Panc1 (cell line): ENCODE data around the gene APOL6. TPM values are rescaled to one million over a fixed set of nuclear protein-coding genes. Genes with fewer than 3 reads are reported as not detected.
A peak's percentile ranks its signal among the peaks of the same experiment; 100 is the strongest.

Experiments used
- ATAC-seq: fragments of 200-7000 bp; cut with Tn5 transposase; 2 replicates; pipeline ENCODE4 v1.9.1; 2020; ENCODE audit warnings: mild to moderate bottlenecking, moderate library complexity
- BruUV-seq: library from RNA; stranded (reverse); fragments of 400-500 nt; replicated peaks from 2 replicates; lab custom pipeline; 2021; lab: Mats Ljungman, UMichigan
- CTCF ChIA-PET: fragments of 300-600 bp; sonication (Branson Sonifier 250); formaldehyde crosslinking; loops from one replicate; lab custom pipeline; 2022; ENCODE audit warnings: antibody characterized with exemption; lab: Charles Lee
- POLR2A ChIA-PET: fragments of 300-600 bp; sonication (Branson Sonifier 250); formaldehyde crosslinking; loops from one replicate; lab custom pipeline; 2022; ENCODE audit warnings: antibody characterized with exemption; lab: Charles Lee
- DNase-seq: peaks from one replicate; pipeline ENCODE4 v3.0.0-alpha.2; 2010; ENCODE audit warnings: low read depth, low spot score
- H3K27ac ChIP-seq: 2 replicates; pipeline ENCODE4 v1.5.1; 2011; ENCODE audit warnings: mild to moderate bottlenecking, low read length, inconsistent platforms
- H3K27me3 ChIP-seq: fragments of 200-500 bp; sonication (Bioruptor generic); 2 replicates; pipeline ENCODE4 v1.6.0; 2014; ENCODE audit warnings: low read length, inconsistent platforms; ENCODE audit not compliant: control insufficient read depth, insufficient read depth
- H3K36me3 ChIP-seq: fragments of 200-500 bp; sonication (Bioruptor generic); 2 replicates; pipeline ENCODE4 v1.5.1; 2014; ENCODE audit warnings: inconsistent platforms, mild to moderate bottlenecking, low read length, moderate library complexity; ENCODE audit not compliant: control insufficient read depth, insufficient read depth
- H3K4me1 ChIP-seq: 2 replicates; pipeline ENCODE4 v1.5.1; 2011; ENCODE audit warnings: inconsistent platforms, mild to moderate bottlenecking, low read length, moderate library complexity; ENCODE audit not compliant: control insufficient read depth, insufficient read depth
- H3K4me3 ChIP-seq, 2 experiments: 2 replicates each; pipeline ENCODE4 v1.5.1; 2011 to 2012; ENCODE audit warnings: low read depth in 2 of 2, low read length in 2 of 2, mild to moderate bottlenecking in 2 of 2, inconsistent platforms in 1 of 2, moderate library complexity in 1 of 2
- H3K9me3 ChIP-seq: fragments of 200-500 bp; sonication (Bioruptor generic); 2 replicates; pipeline ENCODE4 v1.5.1; 2014; ENCODE audit warnings: low read depth, mild to moderate bottlenecking, inconsistent platforms, low read length, moderate library complexity; ENCODE audit not compliant: control insufficient read depth, insufficient read depth
- POLR2AphosphoS5 ChIP-seq: IDR thresholded peaks from 2 replicates; pipeline ENCODE4 v1.6.1; 2012; ENCODE audit warnings: mild to moderate bottlenecking, low read depth, low read length, moderate library complexity
- SIN3A ChIP-seq: IDR thresholded peaks from 2 replicates; pipeline ENCODE4 v1.6.1; 2012; ENCODE audit warnings: low read depth, mild to moderate bottlenecking, low read length, moderate library complexity, borderline replicate concordance; ENCODE audit not compliant: insufficient read depth
- TCF7L2 ChIP-seq: IDR thresholded peaks from 2 replicates; pipeline ENCODE4 v1.6.1; 2011; ENCODE audit warnings: mild to moderate bottlenecking, low read depth, low read length, inconsistent platforms
- in situ Hi-C: cut with HindIII; loops from 2 replicates; pipeline ENCODE4 v1.10.0; 2016; ENCODE audit warnings: low sequenced_read_pairs, low pct_unique_long_range_greater_than_20kb
- intact Hi-C: fragments of 100-400 bp; cut with micrococcal nuclease; formaldehyde crosslinking; loops from one replicate; pipeline ENCODE4 v1.10.0; 2022; ENCODE audit not compliant: unreplicated experiment
- total RNA-seq: library from RNA; stranded (reverse); gene quantifications from one replicate; pipeline ENCODE4 v1.2.1, GENCODE V29; 2021; ENCODE audit not compliant: unreplicated experiment
- TF ChIP-seq, protein P1 (sequence below), 2 experiments: IDR thresholded peaks; 2 replicates each; pipeline ENCODE4 v1.6.1; 2011 to 2012; ENCODE audit warnings: low read depth in 2 of 2, control low read depth in 1 of 2, low read length in 1 of 2, mild to moderate bottlenecking in 1 of 2, moderate library complexity in 1 of 2; ENCODE audit not compliant: insufficient read depth in 1 of 2
- TF ChIP-seq, protein P2 (sequence below): fragments of 450-650 bp; IDR thresholded peaks from 2 replicates; pipeline ENCODE4 v1.5.1; 2017; ENCODE audit warnings: mild to moderate bottlenecking

The APOL6 gene
- total RNA-seq, 1 experiment from 2014 or later, result 16.4 TPM

DNA sequence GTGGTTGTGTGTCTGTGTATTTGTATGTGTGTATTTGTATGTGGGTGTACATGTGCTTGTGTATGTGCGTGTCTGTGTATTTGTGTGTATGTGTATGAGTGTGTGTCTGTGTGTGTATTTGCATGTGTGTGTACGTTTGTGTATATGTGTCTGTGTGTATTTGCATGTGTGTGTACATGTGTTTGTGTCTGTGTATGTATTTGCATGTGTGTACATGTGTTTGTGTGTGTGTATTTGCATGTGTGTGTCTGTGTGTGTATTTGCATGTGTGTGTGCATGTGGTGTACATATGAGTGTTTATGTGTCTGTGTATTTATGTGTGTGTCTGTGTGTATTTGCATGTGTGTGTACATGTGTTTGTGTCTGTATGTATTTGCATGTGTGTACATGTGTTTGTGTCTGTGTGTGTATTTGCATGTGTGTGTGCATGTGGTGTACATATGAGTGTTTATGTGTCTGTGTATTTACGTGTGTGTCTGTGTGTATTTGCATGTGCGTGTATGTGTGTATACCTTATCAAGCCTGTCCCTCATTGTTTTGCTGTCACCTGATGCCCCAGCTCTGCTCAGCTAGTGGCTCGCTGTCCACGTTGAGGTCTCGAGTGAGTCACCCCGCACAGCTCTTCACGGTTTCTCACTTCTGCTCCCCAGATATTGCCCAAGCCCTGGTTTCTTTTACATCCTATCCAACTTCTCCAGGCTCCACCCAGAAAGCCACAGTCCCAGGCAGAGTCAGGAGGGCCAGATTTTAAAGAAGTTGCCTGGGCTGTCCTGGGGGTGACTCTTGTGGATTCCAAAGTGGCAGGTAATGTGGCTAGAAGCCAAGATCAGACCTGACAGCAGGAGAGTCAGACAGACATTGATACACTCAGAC, 46.3 kb upstream of the APOL6 start:
- Histone ChIP-seq H3K36me3 (no peaks in the 10 kb centered on the region), H3K4me3 (no peak overlapping the region), H3K27me3 (no peaks in the 10 kb centered on the region), H3K9me3 (no peaks in the 10 kb centered on the region), H3K27ac (peak overlapping the region; percentile 96), H3K4me1 (peaks cover 51% of the 10 kb centered on the region)
- ATAC-seq (no peak), DNase-seq (no peak)
- ChIA-PET CTCF (no interaction called here), POLR2A (no interaction called here)
- in situ Hi-C loops, result no loop called here
- no TSS peak for BruUV-seq
- TF ChIP-seq POLR2AphosphoS5 (no peak), TCF7L2 (no peak), SIN3A (no peak)
- TF ChIP-seq, protein P1, sequence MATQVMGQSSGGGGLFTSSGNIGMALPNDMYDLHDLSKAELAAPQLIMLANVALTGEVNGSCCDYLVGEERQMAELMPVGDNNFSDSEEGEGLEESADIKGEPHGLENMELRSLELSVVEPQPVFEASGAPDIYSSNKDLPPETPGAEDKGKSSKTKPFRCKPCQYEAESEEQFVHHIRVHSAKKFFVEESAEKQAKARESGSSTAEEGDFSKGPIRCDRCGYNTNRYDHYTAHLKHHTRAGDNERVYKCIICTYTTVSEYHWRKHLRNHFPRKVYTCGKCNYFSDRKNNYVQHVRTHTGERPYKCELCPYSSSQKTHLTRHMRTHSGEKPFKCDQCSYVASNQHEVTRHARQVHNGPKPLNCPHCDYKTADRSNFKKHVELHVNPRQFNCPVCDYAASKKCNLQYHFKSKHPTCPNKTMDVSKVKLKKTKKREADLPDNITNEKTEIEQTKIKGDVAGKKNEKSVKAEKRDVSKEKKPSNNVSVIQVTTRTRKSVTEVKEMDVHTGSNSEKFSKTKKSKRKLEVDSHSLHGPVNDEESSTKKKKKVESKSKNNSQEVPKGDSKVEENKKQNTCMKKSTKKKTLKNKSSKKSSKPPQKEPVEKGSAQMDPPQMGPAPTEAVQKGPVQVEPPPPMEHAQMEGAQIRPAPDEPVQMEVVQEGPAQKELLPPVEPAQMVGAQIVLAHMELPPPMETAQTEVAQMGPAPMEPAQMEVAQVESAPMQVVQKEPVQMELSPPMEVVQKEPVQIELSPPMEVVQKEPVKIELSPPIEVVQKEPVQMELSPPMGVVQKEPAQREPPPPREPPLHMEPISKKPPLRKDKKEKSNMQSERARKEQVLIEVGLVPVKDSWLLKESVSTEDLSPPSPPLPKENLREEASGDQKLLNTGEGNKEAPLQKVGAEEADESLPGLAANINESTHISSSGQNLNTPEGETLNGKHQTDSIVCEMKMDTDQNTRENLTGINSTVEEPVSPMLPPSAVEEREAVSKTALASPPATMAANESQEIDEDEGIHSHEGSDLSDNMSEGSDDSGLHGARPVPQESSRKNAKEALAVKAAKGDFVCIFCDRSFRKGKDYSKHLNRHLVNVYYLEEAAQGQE (IDR thresholded peaks at IDR 0.05; ENCODE audit: insufficient read depth in 1 of 2, low read depth in 2 of 2, low read length in 1 of 2), result no peak
- TF ChIP-seq, protein P2, sequence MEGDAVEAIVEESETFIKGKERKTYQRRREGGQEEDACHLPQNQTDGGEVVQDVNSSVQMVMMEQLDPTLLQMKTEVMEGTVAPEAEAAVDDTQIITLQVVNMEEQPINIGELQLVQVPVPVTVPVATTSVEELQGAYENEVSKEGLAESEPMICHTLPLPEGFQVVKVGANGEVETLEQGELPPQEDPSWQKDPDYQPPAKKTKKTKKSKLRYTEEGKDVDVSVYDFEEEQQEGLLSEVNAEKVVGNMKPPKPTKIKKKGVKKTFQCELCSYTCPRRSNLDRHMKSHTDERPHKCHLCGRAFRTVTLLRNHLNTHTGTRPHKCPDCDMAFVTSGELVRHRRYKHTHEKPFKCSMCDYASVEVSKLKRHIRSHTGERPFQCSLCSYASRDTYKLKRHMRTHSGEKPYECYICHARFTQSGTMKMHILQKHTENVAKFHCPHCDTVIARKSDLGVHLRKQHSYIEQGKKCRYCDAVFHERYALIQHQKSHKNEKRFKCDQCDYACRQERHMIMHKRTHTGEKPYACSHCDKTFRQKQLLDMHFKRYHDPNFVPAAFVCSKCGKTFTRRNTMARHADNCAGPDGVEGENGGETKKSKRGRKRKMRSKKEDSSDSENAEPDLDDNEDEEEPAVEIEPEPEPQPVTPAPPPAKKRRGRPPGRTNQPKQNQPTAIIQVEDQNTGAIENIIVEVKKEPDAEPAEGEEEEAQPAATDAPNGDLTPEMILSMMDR, result no peak
- intact Hi-C loops, result no loop called here

DNA sequence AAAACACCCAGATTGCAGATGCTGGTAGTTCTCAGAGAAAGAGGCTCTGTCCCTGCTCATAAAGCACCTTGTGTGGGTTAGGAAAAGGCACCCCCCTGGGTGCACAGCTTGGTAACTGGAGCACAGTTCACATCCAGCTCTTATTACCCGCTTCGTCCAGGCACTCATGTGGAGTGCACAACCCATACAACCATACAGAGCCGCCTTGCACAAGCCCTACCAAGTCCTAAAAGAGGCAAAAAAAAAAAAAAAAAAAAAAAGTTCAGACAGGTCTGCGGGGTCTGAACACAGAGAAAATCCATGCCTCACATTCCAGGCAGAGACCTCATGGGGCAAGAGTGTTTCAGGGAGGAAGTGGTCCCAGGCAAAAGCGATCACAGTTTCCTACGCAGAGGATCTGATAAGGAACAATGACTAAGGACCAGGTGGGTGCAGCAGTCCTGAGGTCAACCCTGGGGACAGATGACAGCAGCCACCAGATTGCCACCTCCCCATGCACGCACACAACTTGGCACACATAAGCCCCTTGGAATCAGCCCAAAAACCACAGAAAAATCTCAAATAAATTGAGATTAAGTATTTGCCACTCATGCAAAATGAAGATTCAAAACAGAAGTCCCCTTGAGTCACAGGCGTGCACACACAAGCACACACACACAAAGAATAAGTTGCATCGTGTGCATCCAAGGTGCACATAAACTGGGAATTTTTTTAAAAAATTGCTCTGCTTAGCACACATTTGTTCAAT, 43.5 kb upstream of the APOL6 start:
- no peak overlapping the region for H3K4me3 ChIP-seq
- POLR2A ChIA-PET, result interaction anchor here (0.6 kb wide), 1 partner anchor 107 kb away, joined by 3 read pairs; no protein-coding TSS in a partner anchor
- BruUV-seq, result no TSS peak
- in situ Hi-C loops, result no loop called here
- no peaks in the 10 kb centered on the region for H3K27me3 ChIP-seq
- peaks cover 48% of the 10 kb centered on the region for H3K4me1 ChIP-seq
- DNase-seq (no peak), ATAC-seq (peak; percentile 93)
- TF ChIP-seq POLR2AphosphoS5 (peak; percentile 71; the same call in 1 of the 2 replicates), TCF7L2 (no peak), SIN3A (no peak)
- TF ChIP-seq, protein P2, result no peak
- TF ChIP-seq, protein P1 (IDR thresholded peaks at IDR 0.05; ENCODE audit: insufficient read depth in 1 of 2, low read depth in 2 of 2, low read length in 1 of 2), result no peak
- intact Hi-C loops, result no loop called here
- no peaks in the 10 kb centered on the region for H3K9me3 ChIP-seq
- H3K27ac ChIP-seq, result peak overlapping the region; percentile 96
- H3K36me3 ChIP-seq, result no peaks in the 10 kb centered on the region
- CTCF ChIA-PET, result interaction anchor here (0.6 to 0.7 kb wide), 2 partner anchors 8 to 117 kb away, joined by 3 read pairs; no protein-coding TSS in a partner anchor
